HG03095 (cell line): ENCODE data around the gene C11orf24.
A peak's percentile ranks its signal among the peaks of the same experiment; 100 is the strongest.
"Not testable (repeated sequence)": the region's sequence is repeated elsewhere in the genome, so short reads cannot be mapped to it uniquely, and the experiment has no call there.

Source experiments
- ATAC-seq: cut with Tn5 transposase; IDR thresholded peaks from one replicate; pipeline ENCODE4 v1.9.1; 2021; ENCODE audit warnings: moderate library complexity; ENCODE audit not compliant: unreplicated experiment

Gene C11orf24

DNA sequence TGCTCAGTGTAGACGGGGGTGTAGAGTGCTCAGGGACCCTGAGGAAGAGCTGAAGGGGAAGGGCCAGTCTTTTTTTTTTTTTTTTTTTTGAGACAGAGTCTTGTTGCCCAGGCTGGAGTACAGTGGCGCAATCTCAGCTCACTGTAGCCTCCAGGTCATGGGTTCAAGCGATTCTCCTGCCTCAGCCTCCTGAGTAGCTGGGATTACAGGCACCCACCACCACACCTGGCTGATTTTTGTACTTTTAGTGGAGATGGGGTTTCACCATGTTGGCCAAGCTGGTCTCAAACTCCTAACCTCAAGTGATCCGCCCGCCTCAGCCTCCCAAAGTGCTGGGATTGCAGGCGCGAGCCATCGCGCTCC lies 27.7 kb upstream of the C11orf24 start:
- not testable (repeated sequence) for ATAC-seq

GRCh38 chr11:68298659-68299516 lies 27.1 kb upstream of the C11orf24 start:
- ATAC-seq: no peak

GRCh38 chr11:68297812-68298658 lies 26.3 kb upstream of the C11orf24 start:
- ATAC-seq: no peak

DNA sequence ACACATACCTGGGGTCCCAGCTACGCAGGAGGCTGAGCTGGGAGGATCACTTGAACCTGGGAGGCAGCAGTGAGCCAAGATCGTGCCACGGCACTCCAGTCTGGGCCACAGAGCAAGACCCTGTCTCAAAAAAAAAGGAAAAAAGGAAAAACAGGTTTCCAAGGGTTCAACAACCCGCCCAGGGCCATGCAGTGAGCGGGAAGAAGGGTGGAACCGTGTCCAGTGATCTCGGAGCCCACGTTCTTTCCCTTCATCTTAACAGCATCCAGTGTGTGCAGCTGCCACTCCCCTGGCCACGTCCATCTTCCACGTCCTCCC lies 25.7 kb upstream of the C11orf24 start:
- no peak for ATAC-seq

DNA sequence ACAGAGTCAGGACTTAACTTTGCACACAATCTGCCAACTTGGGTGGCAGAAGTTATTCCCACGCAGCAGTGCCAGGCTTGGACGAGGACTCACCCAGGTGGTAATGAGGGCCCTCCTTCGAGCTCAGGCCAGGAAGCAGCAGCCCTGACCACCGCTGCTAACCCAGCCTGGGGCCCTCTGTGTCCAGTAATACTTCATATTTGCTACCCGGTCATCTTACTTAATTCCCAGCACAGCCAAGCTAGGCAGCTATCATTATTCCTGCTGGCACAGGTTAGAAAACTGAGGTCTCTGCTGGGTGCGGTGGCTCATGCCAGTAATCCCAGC lies 25.2 kb upstream of the C11orf24 start:
- no peak for ATAC-seq

DNA sequence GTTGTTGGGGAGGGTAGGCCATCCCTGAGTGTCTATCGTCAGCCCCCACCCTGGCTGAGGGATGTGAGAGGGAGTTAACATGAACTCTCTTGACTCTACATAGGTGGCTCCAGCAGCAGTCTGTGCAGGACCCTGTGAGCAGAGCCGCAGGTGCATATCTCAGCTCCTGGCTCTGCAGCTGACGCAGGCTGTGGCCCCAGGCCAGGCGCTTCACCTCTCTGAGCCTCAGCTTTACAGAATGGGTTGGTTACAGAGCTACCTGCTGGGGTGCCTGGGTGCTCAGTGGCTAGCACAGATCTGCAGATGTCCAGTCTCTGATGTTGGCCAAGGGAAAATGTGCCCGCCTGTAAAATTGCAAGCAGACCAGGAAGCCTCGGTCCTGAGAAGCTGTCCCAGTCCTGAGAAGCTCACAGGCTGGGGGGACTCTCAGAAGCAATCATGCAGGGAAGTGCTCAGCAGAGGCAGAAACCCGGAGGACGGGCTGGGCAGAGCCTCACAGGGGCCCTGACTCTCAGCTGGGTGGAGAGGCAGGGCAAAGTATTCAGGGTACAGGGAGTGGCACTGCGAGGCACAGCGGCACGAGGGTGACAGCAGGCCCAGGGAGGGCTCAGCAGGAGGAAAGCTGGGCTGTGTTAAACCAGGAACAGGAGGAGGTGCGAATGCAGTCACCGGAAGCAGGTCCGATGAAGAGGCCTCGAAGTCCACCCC lies 24.7 kb upstream of the C11orf24 start:
- ATAC-seq: no peak

DNA sequence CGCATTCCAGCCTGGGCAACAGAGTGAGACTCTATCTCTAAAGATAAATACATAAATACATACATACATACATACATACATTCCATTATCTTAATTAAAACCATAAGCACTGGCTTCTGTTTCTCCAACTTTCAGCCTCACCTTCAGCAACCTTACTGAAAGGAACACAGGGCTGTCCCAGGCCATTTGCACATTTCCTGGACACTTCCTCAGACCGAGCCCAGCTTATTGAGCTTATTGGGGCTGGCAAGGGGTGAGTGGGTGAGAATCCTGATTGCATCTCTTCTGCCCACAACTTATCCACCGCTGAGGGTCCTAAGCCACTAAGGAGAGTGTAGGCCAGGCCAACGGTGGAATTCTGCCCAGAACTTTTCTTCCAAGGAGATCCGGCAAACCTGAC lies 24.2 kb upstream of the C11orf24 start:
- no peak for ATAC-seq

GRCh38 chr11:68295271-68295670 lies 23.5 kb upstream of the C11orf24 start:
- no peak for ATAC-seq

- ATAC-seq: no peak
Measured at GRCh38 chr11:68293708-68294107, 21.9 kb upstream of the C11orf24 start.

GRCh38 chr11:68289456-68289855 lies 17.7 kb upstream of the C11orf24 start:
- ATAC-seq: no peak

GRCh38 chr11:68287419-68287818 lies 15.6 kb upstream of the C11orf24 start:
- ATAC-seq: no peak

GRCh38 chr11:68284588-68284987 lies 12.8 kb upstream of the C11orf24 start:
- ATAC-seq: not testable (repeated sequence)

- ATAC-seq: no peak
Measured at GRCh38 chr11:68282861-68283230, 11.1 kb upstream of the C11orf24 start.

DNA sequence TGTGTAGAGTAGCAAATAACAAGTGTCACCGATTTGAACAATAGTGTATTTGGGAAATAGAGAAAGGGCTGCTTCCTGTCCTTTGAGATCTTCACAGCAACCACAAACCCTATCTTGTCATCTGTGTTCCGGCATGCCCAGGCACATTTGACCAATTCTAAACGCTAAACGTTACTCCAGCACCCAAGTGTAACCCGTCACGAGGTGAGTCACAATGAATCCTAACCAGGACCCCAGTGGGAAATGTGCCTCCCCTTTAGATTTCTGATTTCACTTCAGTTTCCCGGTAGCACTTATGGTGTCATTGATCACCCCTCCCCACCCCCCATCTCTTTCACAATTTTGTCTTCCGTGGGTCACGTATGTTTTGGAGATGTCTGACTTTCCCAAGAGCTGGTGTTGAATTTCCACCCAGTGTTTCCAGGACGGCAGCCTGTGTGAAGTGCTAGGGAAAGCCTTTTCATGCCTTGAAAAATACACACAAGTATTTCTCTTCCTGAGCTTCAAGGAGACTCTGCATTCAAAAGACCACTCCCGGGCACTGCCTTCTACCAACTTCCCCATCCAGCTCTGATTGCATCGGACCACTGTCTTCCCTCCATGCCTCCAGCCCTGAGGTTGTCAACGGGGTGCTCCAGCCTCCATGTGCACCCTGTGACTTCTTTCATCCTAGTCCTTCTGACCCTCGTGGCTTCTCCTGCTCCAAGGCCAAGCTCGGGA lies 10.5 kb upstream of the C11orf24 start:
- ATAC-seq: peak; percentile 81

DNA sequence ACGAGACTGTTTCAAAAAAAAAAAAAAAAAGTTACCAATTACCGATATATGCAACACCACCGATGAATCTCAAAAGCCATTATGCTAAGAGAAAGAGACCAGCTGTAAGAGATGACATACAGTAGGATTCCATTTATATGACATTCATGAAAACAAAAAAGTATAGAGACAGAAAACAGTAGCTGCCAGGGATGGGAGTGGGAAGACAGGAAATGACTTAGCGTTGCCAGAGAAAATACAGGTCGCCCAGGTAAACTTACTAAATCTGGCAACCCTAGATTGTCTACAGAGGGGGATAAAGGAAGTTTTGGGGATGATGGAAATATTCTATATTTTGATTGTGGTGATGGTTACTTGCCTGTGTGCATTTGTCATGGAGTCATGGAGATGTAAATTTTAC lies 7.9 kb upstream of the C11orf24 start:
- no peak for ATAC-seq

DNA sequence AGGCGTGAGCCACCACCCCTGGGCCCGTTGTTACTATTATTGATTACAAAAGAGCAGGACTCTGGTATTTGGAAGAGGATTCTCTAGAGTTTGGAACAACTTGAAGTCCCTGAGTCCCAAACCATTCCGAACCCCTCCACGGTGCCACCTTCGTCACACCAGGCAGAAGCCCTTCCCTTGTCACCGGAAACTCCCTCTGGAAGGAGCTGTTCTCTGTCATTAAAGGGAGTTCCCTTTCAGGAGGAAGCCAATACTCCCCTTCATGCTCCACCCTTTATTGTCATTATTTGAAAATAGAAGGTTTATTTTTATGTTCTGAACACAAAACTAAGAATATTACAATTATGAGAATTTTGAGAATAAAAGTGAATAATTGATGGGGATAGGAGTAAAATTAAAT lies 5.1 kb upstream of the C11orf24 start:
- no peak for ATAC-seq

GRCh38 chr11:68275721-68276507 lies 4.1 kb upstream of the C11orf24 start:
- no peak for ATAC-seq

GRCh38 chr11:68274306-68274705 lies 2.5 kb upstream of the C11orf24 start:
- ATAC-seq: no peak

GRCh38 chr11:68273026-68273738 lies 1.4 kb upstream of the C11orf24 start:
- no peak for ATAC-seq
